GM20000 (cell line): Measurements from ENCODE around the gene KRT16.

ENCODE experiments used
- DNase-seq: peaks from one replicate; pipeline ENCODE4 v3.0.0; 2012; ENCODE audit warnings: low spot score
- TF ChIP-seq, protein P1 (sequence below): IDR thresholded peaks from 2 replicates; pipeline ENCODE4 v1.5.1; 2012; ENCODE audit warnings: mild to moderate bottlenecking, control low read depth; ENCODE audit errors: extremely low read depth, missing control alignments

The KRT16 gene

DNA sequence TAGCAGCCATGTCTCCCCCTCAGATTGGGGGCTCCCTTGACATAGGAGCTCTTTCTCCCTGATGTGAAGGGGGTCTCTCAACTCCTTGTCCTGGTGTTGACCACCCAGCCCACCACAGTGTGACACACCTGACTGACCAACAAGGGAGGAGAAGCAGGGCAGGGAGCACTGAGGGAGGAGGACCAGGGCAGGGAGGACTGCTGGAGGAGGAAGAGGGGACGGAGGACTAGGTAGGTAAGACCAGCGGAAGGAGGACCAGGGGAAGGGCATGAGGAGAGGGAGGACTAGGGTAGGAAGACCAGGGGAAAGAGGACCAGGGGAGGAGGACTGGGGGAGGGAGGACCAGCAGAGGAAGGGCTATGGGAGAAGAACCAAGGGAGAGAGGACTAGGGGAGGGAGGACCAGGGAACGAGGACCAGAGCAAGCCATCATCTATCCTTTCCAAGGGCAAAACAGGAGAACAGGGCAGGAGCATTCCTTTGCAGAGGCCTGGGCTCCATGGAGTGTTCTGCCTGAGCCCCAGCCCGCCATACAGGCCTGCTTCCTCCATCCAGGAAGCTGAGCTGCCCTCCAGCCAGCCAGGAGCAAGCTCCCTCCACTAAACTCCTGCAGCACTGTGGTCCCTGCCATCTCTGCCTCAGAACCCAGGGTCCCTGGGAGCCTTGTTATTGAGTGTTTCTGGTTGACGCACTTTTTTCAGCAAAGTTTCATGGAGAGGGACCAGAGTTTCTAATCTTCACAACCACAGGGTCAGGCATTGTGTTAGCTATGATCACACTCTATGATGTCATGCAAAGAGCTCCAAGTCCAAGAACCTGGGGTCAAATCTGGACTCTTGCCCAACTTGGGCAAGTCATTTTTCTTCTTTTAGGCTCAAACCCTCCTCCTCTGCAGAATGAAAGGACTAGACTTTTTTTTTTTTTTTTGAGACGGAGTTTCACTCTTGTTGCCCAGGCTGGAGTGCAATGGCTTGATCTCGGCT lies 27.2 kb upstream of the KRT16 start:
- DNase-seq, result no peak
- TF ChIP-seq, protein P1, sequence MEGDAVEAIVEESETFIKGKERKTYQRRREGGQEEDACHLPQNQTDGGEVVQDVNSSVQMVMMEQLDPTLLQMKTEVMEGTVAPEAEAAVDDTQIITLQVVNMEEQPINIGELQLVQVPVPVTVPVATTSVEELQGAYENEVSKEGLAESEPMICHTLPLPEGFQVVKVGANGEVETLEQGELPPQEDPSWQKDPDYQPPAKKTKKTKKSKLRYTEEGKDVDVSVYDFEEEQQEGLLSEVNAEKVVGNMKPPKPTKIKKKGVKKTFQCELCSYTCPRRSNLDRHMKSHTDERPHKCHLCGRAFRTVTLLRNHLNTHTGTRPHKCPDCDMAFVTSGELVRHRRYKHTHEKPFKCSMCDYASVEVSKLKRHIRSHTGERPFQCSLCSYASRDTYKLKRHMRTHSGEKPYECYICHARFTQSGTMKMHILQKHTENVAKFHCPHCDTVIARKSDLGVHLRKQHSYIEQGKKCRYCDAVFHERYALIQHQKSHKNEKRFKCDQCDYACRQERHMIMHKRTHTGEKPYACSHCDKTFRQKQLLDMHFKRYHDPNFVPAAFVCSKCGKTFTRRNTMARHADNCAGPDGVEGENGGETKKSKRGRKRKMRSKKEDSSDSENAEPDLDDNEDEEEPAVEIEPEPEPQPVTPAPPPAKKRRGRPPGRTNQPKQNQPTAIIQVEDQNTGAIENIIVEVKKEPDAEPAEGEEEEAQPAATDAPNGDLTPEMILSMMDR, result no peak

GRCh38 chr17:41638941-41639340 lies 26.4 kb upstream of the KRT16 start:
- TF ChIP-seq, protein P1, result no peak
- DNase-seq, result no peak

DNA sequence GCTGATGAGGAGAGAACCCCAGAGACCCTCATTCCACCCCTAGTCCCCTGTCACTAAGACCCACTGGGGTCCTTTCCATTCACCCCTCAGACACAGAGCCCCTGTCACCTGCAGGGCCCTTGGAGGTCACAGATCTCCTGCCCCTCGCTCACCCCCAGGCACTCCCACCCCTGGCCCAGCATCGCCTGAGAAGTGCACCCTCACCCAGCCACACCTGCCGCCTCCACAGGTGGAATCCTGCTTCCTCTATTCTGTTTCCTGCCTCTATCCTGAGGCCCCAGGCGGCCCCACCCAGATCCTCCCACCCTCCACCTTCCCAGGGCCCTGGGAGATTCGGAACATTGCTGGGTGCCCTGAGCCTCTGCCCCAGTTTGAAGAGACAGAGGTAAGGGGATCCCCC lies 25.6 kb upstream of the KRT16 start:
- DNase-seq, result no peak
- TF ChIP-seq, protein P1, result no peak

- TF ChIP-seq, protein P1, result no peak
- no peak for DNase-seq
Measured at GRCh38 chr17:41636652-41637051, 24.1 kb upstream of the KRT16 start.

GRCh38 chr17:41635121-41636097 lies 22.8 kb upstream of the KRT16 start:
- DNase-seq, result no peak
- TF ChIP-seq, protein P1, result no peak

- no peak for DNase-seq
Measured at GRCh38 chr17:41634639-41635038, 22.1 kb upstream of the KRT16 start.

More at GRCh38 chr17:41634639-41635038, 22.1 kb upstream of the KRT16 start:
- TF ChIP-seq, protein P1, result no peak
